Stimulated activated CD4-positive, alpha-beta T cell treated with anti-CD3 and anti-CD28 coated beads, Interleukin-1b, Interleukin-23, amount 100 ng/mL, for 24 hours (primary cell): ENCODE results near the gene IL27RA.
"Not testable (repeated sequence)": the region's sequence is repeated elsewhere in the genome, so short reads cannot be mapped to it uniquely, and the experiment has no call there.

ENCODE experiments used
- DNase-seq, 4 experiments: peaks; one replicate each; pipeline ENCODE4 v3.0.0-alpha.2; 2020; ENCODE audit warnings: low read depth in 4 of 4, low spot score in 1 of 4

IL27RA gene

DNA sequence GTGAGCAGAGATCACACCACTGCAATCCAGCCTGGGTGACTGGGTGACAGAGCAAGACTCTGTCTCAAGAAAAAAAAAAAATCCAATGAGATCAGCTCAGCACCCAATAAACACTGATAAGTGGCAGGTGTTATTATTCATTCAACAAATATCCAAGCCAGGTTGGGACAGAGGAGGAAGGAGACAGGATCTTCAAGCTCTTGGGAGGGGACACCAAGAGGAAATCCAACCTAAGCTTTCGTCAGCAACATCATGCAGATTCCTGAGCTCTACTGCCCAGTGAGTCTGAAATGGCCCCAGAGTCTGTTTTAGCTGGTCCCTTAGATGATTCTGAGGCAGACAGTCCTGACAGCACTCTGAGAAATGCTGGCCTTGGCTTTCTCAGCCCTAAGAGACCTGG, 33.1 kb upstream of the IL27RA start:
- no peak for DNase-seq

DNA sequence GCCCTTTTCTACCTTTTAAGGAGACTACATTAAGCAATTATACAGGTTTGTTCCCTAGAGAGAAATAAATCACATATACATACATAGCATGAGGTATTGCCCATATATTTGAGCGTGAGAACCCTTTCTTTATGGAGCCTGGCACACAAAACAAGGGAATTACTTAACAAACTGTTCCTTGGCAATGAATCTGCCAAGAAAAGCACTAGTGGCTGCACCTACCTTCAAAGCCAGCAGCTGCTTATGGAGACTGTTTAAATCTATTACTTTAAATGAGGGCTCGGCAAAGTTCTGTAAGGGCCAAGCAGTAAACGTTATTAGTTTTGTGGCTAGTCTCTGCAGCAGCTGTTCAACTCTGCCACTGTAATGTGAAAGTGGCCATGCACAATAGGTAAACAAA, 32.5 kb upstream of the IL27RA start:
- DNase-seq = no peak

DNA sequence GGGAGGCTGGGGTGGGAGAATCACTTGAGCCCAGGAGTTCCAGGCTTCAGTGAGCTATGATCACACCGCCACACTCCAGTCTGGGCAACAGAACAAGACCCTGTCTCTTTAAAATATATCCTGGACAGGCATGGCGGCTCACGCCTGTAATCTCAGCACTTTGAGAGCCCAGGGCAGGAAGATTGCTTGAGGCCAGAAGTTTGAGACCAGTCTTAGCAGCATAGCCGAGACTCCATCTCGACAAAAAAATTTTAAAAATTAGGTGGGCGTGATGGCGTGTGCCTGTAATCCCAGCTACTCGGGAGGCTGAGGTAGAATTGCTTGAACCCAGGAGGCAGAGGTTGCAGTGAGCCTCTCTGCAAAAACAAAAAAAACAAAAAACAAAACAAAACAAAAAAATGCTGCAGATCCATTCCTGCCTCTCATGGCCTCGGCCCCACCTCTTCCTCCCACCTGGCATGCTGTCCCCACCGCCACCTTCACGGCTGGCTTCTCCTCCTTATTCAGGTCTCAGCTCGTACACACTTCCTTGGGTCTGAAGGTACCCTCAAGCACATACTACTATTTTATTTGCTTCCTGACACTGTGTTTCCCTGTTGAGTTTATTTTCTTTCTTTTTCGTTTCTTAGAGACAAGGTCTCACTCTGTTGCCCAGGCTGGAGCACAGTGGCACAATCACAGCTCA, 30.7 kb upstream of the IL27RA start:
- DNase-seq = no peak

DNA sequence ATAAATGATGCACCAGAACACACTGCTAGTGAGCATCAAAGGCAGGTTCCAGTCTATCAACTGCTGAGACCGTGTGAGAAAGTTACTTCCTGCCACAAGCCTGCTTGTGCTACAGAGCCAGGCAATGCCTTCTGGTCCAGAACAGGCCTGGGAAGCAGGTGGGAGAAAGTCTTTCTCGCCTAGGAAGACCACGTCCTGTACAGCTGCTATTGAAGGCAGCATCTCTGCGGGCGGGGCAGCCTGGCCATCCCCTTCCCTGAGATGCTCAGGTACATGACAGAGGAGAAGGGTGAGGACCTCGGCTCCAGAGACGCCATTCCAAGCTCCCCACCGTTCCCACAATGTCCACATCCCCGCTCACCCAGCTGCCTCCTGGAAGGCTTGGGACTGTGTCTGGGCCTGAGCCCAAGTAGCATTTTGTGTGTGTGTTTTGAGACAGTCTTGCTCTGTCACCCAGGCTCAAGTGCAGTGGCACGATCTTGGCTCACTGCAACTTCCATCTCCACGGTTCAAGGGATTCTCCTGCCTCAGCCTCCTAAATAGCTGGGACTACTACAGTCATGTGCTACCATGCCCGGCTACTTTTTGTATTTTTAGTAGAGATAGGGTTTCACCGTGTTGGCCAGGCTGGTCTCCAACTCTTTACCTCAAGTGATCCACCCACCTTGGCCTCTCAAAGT, 28.9 kb upstream of the IL27RA start:
- DNase-seq = no peak

DNA sequence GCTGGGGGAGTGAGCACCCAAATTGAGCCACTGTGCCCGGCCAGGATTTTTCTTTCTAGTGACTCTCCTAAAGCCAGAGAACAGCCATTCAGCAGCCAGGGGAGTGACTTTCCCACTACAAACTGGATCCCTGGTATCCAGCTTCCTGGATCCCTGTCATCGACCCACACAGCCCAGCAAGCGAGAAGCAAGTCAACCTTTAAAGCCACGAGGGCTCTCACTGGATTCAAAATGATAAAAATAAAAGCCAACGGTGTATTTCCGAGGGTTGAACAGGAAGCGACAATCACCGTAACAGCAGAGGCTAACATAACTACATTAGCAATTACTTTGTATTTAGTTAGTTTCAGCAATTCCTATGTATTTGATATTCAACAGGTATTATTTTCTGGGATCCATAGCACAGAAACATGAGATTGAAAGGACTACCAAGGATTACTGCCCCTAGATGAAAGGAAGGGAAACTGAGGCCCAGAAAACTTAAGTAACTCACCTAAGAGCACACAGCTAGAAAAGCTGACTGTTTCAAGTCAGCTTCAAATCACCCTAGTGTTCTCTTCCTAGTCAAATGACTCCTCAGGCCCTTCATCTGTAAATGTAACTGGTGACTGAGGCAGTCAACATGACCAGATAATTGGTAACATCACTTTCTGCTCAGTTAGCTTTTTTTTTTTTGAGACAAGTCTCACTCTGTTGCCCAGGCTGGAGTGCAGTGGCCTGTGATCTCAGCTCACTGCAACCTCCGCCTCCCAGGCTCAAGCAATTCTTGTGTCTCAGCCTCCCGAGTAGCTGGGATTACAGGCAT, 28.1 kb upstream of the IL27RA start:
- no peak for DNase-seq

DNA sequence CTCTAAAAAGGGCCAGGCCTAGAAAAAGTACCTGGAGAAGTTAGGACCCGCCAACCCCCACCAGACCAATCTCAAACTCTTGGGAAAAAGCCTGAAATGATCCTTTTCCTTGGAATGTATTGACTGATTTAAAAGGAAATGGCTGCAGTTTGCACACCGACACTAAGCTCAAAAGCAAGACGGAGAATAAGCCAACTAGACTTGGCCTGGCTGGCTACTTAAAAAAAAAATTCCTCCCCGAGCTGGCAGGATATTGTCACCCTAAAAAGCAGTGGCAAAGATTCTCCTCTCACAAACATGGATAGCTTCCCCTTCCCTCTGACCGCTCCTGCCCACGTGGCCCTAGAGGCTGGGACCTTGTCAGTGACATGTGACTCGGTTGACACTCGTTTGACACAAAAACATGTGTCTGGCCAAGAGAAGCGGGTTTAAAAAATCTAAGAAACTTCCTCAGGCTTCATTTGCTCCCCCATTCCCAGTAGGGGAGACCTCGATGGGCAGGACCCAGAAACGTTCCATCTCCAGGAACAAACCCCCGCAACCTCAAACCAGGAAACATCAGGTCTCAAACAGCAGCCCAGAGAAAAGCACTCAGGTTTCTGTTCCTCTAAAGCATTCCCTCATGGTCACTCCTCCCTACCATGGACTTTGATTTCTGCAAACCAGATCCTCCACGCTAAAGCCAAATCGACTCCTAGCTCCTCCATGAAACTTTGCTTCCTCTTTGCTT, 26.8 kb upstream of the IL27RA start:
- no peak for DNase-seq

DNA sequence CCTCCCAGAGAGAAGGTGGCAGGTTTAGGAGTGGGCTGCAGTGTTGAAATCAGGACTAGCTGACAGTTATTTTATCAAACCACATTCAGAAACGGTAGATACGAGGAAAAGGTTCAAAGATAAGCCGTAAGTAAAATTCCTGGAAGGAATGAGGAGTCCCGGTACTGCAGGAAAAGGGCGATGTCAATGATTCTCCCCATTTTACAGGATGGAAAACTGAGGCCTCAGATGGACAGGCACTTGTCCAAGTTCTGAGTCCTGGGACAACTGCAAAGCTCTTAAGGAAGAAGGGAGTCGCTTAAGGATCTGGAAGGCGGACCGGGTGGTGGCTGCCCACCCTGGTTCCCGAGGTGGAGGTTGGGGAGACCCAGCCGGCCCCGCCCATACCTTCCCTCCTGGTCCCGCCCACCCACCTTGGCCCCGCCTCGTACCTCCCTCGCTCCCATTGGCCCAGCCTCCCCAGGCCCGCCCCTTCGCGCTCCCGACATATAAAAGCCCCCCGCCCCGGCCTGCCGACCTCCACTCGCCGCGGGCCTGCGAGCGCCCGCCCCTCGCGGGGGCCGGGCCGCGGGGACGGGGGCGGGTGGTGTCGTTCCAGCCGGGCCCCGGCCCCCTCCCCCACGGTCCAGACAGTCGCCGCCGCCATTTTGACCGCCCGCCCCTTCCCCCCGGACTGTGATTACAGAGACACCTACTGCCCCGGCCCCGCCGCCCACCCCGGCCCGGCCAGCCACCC, 26.0 kb upstream of the IL27RA start:
- DNase-seq = peak; percentile 80 to 91 (median 87)

DNA sequence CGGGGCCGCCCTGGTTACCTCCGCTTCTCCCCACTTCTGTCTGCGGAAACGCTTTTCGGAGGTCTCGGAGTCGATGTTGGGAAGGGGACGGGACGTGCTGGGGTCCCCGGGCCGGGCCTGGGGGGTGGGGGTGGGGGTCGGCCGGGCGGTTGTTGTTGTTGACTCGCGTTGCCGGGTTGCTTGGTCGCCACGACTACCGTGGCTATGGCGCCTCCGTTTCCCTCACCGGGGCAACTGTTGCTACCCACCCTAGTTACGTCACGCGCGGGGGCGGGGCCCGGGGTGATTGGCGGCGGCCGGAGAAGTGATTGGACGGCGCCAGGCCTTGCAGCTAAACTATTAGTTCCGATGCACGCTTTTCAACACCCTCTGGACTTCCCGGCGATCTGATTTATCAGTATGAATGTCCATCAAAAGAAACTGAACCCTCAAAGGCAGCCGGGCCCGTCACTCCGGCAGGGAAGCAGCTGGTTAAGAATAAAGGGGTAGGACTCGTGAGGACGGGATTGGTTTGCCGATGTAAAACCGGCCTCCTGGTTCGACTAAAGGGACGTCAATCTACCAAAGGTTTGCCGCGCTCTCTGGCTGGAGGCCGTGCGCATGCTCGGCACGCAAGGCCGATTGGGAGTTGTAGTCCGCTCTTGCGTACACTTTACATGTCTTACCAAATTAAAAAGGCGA, 25.3 kb upstream of the IL27RA start, which contains the start of gene RFX1:
TSS of gene RFX1 (minus strand) at position 236 of the 681 bp plus-strand sequence. CDS start 12,477 bp downstream, outside the sequence.
- DNase-seq = peak; percentile 99 to 100 (median 100)

DNA sequence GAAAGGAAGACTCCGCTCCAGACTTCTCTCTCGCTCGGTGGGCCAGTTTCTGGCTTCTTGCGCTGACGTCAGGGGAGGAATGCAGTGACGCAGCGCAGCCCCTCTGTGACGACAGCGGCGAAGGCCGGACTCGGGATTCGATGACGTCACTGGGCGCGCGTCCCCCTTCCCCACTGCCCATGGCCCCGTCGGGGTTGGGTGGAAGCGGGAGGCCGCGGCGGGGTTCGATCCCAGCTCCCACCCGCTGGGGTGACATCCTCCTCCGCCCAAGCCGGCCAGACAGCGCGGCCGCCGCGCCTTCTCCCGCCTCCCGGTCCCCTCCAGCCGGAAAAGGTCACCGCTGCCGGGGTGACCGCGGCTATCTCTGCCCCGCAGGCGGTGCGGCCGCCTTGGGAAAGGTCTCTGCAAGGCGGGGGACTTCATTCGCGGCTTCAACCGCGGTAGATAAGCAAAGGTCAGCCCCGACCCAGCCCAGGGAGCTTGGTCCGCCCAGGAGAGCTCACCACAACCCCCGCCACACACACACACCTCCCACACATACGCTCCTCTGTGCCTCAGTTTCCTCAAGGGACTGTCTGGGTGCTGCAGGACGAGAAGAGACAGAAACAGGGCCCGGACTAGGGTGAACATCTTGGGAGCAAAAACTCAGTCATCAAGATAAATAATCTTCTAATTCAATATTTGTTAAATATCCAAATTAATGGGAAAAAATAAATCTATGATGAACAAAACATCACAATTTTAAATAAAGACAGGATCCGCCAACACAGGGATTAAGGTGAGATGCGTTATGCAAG, 24.6 kb upstream of the IL27RA start:
- DNase-seq = peak in 1 of 4 experiments; percentile 77

DNA sequence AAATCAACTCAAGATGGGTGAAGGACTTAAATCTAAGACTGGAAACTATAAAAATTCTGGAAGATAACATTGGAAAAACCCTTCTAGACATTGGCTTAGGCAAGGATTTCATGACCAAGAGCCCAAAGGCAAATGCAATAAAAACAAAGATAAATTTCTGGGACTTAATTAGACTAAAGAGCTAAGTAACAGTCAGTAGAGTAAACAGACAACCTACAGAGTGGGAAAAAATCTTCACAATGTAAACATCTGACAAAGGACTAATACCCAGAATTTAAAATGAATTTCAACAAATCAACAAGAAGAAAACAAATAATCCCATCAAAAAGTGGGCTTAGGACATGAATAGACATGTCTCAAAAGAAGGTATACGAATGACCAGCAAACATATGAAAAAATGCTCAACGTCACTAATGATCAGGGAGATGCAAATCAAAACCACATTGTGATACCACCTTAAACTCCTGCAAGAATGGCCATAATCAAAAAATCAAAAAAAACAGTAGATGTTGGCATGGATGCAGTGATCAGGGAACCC, 19.1 kb upstream of the IL27RA start:
- no peak for DNase-seq

DNA sequence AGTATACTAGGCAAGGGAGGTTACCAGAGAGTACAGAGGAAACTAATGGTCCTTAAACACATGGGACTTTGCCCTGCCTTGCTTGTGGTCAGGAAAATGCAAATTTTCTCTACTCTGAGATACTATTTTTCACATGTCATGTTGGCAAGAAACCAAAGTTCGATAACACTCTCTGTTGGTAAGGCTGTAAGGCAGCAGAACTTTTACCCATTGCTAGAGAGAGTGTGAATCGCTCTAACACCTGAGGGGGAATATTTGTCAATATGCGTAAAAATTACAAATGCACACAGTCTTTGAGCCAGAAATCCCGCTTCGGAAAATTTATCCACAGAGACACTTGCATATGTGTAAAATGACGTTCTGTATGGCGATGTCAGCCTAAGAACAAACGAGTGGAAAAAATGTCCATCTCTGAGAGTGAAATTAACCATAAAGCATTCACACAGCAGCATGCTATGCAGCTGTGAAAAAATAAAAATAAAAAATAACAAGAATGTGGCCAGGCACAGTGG, 16.0 kb upstream of the IL27RA start:
- no peak for DNase-seq

DNA sequence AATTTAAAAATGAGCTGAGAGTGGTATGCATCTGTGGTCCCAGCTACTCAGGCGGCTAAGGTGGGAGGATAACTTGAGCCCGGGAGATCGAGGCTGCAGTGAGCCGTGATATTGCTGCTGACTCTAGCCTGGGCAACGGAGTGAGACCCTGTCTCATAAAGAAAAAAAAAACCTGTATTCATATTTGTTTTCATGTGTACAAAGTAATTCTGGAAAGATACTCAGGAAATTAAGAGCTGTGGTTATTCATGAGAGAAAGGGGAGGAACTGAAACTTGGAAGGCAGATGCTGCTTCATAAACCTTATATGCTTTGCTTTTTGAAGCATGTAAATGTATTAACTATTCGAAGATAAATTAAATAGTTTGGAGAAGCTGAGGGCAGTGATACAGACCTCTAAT, 12.5 kb upstream of the IL27RA start:
- DNase-seq = no peak

DNA sequence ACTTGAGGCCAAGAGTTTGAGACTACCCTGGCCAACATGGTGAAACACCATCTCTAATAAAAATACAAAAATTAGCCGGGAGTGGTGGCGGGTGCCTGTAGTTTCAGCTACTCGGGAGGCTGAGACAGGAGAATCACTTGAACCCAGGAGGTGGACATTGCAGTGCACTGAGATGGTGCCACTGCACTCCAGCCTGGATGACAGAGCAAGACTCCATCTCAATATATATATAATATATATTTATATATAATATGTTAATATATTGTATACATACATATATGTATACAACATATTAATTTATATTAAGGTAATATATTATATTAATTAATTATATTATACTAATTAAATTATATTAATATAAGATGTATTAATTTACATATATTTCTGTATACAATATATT, 11.8 kb upstream of the IL27RA start:
- DNase-seq = not testable (repeated sequence)

DNA sequence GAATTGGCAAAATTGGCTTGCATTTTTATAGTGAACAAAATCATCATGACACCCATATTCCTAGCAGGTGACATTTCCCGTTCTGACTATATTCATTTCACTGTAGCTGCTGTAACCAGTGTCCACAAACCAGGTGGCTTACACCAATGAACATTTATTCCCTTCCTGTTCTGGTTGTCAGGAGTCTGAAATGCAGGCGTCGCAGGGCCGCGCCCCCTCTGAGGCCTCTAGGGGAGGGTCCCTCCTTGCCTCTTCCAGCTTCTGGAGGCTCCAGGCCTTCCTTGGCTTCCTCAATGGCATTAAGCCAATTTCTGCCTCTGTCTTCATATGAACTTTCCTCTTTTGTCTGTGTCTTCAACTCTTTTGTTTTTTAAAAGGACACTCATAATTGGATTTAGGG, 10.1 kb upstream of the IL27RA start:
- no peak for DNase-seq

DNA sequence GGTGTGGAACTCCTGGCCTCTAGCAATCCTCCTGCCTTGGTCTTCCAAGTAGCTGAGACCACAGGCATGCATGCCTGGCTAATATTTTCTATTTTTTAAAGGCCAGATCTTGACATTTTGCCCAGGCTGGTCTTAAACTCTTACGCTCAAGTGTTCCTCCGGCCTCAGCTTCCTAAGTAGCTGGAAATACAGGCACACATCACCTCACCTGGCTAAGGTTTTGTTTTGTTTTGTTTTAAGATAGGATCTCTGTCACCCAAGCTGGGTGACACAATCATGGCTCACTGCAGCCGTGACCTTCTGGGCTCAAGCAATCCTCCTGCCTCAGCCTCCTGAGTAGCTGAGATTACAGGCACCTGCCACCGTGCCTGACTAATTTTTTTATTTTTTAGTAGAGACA, 9.1 kb upstream of the IL27RA start:
- DNase-seq = no peak

DNA sequence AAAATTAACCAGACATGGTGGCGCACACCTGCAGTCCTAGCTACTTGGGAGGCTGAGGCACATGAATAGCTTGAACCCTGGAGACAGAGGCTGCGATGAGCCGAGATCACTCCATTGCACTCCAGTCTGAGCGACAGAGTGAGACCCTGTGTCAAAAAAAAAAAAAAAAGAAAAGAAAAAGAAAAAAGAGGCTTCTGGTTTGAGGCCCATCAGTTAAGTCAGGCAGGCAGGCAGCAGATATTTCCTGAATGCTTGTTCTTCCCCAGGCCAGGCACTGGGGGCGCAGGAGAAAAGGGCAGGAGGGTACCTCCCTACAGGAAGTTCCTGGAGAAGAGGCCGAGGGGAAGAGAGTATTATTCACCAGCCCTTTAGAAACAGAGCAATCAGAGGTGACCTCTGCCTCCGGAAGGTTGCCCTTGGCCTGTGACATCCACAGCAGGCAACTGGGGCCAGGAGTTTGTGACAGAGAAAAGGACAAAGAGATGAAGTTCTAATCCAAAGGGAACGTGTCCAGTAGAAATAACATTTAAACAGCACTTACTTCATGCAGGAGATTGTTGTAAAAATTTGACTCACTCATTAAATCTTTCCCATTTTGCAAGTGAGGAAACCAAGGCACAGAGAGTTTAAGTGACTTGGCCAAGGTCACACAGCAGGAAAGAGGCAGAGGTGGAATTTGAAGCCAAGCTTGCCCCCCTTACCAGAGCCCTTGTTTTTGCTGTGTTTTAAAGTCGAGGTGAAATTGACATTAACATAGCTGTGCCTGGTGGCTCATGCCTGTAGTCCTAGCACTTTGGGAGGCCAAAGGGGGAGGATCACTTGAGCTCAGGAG, 7.9 kb upstream of the IL27RA start:
- DNase-seq = no peak

DNA sequence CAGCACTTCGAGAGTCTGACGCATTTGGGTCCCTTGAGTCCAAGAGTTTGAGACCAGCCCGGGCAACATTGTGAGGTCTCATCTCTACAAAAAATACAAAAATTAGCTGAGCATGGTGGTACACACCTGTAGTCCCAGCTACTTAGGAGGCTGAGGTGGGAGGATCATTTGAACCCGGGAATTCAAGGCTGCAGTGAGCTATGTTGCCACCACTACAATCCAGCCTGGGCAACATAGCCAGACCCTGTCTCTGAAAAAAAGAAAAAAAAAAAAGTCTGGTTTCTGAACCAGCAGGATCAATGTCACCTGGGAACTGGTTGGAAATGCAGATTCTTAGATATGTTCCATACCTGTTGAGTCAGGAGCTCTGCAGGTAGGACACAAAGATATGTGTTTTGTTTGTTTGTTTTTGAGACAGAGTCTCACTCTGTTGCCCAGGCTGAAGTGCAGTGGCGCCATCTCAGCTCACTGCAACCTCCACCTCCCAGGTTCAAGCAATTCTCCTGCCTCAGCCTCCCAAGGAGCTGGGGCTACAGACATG, 4.8 kb upstream of the IL27RA start:
- not testable (repeated sequence) for DNase-seq
